ENCODE measurements around the gene HECTD4.
"Not testable (repeated sequence)": the region's sequence is repeated elsewhere in the genome, so short reads cannot be mapped to it uniquely, and the experiment has no call there.

HECTD4 gene

GRCh38 chr12:112353393-112353792 lies 28.8 kb downstream of the HECTD4 start:
- no peak for DNase-seq (ENCODE audit: low read depth in 2 of 2)

GRCh38 chr12:112352921-112353320 lies 29.3 kb downstream of the HECTD4 start:
- DNase-seq (ENCODE audit: low read depth in 2 of 2) = no peak

DNA sequence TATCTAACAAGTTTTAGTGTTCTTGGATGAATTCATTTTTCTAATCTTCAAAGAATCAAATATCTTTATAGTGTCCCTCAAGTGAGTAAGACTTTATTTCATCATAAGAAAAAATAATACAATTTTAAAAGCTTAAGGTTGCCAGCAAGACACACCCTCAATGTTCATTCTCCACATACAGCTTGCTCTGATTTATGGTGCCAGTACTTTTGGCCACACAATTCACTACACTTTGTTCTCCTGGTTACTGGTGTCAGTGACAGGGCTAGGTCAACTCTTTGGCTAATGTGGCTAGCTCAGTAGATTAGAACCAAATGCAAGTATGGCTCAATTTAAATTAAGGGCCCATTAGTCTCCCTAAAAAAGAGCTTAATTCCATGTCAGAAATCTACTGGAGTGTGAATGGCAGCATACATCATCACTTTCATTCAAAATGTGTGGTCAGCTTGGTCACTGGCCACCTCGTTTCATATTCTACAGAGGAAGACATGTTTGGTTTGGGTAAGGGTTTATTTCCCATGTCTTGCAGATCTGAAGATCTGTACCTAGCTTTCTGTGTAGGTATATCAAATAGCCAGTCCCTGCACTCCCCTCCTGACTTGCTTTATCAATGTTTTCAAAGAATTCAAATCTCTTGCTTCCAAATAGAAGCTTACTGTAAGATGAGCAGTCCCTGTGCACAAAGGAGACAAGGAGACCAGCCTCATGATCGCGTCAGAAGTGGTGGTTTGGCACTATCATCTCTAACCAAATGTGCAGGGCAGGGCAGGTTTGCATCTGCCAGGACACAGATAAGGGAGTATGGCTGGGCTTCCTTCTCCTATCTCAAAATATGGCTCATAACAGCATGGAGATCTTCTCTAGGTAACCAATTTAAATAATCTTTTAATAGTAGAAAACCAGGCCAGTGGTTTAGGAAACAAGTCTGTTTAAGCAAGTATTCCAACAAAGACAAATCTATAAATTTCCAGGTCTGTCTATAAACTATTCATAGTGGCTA lies 31.3 kb downstream of the HECTD4 start:
- no peak for DNase-seq (ENCODE audit: low read depth in 2 of 2)

DNA sequence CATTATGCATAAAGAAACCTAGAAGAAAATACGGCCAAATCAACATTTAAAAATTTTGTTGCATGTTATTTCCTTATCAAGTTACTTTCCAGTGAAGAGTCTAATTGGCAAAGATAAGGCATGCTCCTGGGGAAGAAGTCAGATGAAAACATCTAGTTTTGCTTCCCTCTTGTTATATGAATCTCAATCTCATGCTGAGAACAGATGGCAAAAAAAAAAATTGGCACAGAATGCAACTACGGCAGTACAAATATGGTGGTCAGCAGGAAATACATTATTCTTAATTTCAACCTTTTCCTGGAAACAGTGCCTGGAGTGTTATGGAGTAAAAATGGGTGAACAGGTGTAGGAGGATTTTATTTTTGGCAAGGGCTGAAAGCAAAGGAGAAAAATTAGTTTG lies 32.8 kb downstream of the HECTD4 start:
- DNase-seq (ENCODE audit: low read depth in 2 of 2) = no peak

DNA sequence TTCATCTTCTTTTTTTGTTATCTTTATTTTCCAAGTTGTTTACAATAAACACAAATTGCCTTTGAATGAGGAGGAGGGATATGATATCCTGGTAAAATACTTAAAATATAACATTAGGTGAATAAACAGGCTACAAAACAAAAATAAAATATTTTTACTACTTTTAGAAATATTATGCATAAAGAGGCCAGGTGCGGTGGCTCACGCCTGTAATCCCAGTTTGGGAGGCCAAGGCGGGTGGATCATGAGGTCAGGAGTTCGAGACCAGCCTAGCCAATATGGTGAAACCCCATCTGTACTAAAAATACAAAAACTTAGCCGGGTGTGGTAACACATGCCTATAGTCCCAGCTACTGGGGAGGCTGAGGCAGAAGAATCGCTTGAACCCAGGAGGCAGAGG lies 33.3 kb downstream of the HECTD4 start:
- not testable (repeated sequence) for DNase-seq (ENCODE audit: low read depth in 2 of 2)

- DNase-seq (ENCODE audit: low read depth in 2 of 2) = no peak
Measured at GRCh38 chr12:112347581-112347982, 34.6 kb downstream of the HECTD4 start.

GRCh38 chr12:112346194-112346593 lies 36.0 kb downstream of the HECTD4 start:
- DNase-seq (ENCODE audit: low read depth in 2 of 2) = no peak

GRCh38 chr12:112344220-112344619 lies 38.0 kb downstream of the HECTD4 start:
- DNase-seq (ENCODE audit: low read depth in 2 of 2) = no peak

DNA sequence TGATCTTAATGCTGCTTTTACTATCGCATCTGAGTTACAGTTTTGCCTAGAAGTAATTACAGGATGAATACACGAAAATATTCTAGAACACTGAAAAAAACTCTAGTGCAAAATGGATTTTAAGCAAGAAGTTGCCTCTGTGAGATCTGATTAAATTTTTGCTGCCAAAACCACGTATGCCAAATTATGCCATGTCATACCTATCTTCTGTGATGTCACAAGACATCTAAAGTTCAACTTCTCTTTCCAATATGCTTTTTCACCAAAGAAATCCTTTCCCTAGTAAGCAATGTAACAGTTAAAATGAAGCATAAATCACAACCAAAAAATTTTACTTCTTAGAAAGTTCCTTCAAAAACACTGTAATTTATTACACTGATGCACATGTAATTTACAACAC lies 39.6 kb downstream of the HECTD4 start:
- no peak for DNase-seq (ENCODE audit: low read depth in 2 of 2)

- DNase-seq (ENCODE audit: low read depth in 2 of 2) = no peak
Measured at GRCh38 chr12:112341046-112341825, 41.0 kb downstream of the HECTD4 start.

DNA sequence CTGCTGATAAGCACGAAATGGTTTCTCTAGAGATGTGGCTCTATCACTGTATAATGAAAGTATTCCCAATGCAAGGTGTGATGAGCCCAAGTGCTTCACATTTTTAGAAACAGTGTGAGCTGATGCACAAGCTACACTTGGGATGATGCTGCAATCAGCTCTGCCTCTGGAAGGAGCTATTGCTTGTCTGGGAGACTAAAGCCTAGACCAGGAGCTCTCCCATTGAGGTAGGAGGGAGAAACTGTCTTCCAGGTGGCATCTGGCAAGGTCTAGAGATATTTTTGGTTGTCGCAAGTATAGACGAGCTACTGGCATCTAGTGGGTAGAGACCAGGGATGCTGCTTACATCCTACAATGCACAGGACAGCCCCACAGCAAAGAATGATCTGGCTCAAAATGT lies 42.0 kb downstream of the HECTD4 start:
- no peak for DNase-seq (ENCODE audit: low read depth in 2 of 2)

- DNase-seq (ENCODE audit: low read depth in 2 of 2) = not testable (repeated sequence)
Measured at GRCh38 chr12:112334999-112335398, 47.2 kb downstream of the HECTD4 start.

GRCh38 chr12:112333019-112333418 lies 49.2 kb downstream of the HECTD4 start:
- no peak for DNase-seq (ENCODE audit: low read depth in 2 of 2)

- no peak for DNase-seq (ENCODE audit: low read depth in 2 of 2)
Measured at GRCh38 chr12:112331886-112332285, 50.3 kb downstream of the HECTD4 start.

GRCh38 chr12:112330706-112331105 lies 51.5 kb downstream of the HECTD4 start:
- no peak for DNase-seq (ENCODE audit: low read depth in 2 of 2)

DNA sequence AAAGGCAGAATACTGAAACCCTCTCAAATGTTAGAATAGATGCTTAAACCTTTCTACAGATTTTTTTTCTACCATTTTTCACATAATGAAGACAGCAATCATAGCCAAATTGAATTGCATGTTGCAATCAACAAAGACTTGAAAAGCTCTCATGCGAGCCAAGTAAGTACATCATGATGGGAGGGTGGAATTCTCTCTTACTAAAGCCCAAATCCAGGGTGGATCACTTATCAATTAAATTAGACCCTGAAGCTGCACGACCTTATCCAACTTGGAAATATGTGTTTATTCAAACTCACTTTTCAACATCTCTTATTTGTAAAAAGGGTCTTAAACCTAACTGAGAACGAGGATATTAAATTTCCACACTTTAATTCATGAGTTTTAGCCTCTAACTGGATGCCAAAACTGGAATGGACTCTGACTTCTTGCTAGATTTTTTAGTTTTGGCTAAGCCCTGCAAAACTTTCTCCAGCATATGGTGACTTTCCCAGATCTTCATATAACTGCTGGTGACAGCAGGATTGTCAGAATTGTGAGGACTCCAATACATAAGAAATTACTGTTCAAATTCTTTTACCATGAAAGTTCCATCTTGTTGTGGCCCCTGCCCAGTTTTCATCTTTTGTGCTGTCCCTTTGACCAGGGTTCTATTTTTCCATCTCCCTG lies 53.6 kb downstream of the HECTD4 start:
- DNase-seq (ENCODE audit: low read depth in 2 of 2) = no peak

- DNase-seq (ENCODE audit: low read depth in 2 of 2) = no peak
Measured at GRCh38 chr12:112327209-112327938, 54.9 kb downstream of the HECTD4 start.

DNA sequence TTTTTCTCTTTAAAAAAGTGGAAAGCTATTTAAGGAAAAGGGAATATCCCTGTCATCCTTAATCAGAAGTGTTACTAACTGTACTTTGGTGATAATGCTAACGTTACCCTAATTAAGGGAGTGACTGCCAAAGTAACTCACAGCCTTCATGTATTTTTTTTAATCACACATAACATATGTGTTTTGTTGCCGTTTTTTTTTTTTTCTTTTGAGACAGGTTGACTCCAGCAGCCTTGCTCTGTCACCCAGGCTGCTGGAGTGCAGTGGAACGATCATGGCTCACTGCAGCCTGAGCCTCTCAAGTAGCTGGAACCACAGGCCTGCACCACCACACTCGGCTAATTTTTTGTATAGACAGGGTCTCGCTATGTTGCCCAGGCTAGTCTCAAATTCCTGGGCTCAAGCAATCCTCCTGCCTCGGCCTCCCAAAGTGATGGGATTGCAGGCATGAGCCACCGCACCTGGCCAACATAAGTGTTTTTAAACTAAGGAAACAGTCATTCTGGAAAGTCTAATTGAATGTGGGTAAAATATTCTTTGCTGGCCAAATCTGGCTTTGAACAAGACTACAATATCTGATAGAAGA lies 56.5 kb downstream of the HECTD4 start:
- DNase-seq (ENCODE audit: low read depth in 2 of 2) = no peak

DNA sequence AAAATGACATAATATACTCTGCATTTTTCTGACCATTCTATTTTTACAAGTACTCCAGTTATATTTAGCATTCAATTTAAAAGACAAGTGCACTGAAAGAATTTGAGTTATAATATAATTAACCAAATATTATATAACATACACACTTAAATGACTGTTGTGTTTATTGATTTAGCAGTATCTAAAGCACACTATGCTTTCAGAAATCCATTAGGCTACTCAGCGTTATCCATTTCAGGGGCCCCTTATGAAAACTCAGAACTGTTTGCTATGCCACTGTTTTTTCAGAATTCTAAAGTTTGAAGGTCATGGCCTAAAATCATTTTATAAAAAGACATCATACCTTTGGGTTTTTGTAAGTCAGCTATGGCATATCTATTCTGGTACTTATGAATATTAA lies 57.1 kb downstream of the HECTD4 start:
- DNase-seq (ENCODE audit: low read depth in 2 of 2) = no peak

DNA sequence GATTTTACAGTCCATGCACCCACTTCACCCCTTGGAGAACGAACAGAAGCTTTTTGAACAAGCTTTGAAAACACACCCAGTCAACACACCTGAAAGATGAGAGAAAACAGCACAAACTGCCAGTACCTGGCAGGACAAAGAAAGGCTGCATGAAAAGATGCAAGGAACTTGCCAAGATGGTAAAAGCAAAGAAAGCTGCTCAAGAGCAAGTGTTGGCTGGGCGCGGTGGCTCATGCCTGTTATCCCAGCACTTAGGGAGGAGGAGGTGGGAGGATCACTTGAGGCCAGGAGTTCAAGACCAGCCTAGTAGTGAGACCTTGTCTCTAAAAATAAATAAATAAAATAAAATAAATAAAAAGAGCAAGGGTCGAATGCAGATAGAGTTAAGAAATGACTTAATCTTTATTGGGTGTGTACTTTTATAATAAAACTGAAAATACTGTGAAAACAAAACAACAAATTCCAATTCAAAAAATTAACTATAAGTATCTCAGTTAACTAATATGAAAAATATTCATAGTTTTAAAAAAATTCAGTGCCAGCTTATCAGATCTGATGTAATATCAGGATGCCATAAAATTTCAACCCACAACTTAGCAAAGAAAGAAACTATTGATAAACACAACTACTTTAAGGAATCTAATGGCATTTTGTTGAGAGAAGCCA lies 59.2 kb downstream of the HECTD4 start:
- DNase-seq (ENCODE audit: low read depth in 2 of 2) = no peak

DNA sequence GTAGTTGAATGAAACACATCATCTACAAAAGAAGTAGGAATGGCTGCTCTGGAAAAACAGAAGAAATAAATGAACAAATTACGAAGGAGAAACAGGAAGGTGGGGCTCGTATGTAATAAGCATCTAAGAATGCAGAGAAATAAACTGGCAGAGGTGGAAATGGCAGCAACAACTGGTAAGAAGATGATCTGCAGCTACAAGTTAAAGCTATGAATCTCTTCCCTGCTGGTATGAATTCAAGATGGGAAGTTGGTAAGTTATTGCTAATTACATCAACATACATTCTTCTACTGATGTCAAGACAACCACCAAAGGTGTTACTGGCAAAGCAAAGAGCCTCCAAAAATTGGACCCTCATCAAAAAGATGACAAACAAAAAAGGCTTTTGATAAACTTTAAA lies 59.8 kb downstream of the HECTD4 start:
- DNase-seq (ENCODE audit: low read depth in 2 of 2) = no peak

Data from activated CD4-positive, alpha-beta T cell treated with anti-CD3 and anti-CD28 coated beads for 24 hours (primary cell).